ENCODE measurements around the gene STK10. TPM values are rescaled to one million over a fixed set of nuclear protein-coding genes. Genes with fewer than 3 reads are reported as not detected.

The STK10 gene
- total and polyA plus RNA-seq, 9 of the 15 experiments (the other 6 are each of a cell fraction or from before 2014, with no cell fraction given): 0.30 to 6.7 (median 2.4) TPM

- H3K27ac ChIP-seq (ENCODE audit: extremely low read depth, low read depth, low read length): no peak overlapping the region
- WGBS (ENCODE audit: insufficient coverage, low coverage, missing lambda C conversion rate): 86% methylated on average over 9 of the region's 9 CpGs
- in situ Hi-C loops (cut with MboI) (no loop called here), intact Hi-C loops (cut with micrococcal nuclease) (no loop called here)
- H3K4me2 ChIP-seq (ENCODE audit: insufficient read depth, low read length): no peak overlapping the region
- no peaks in the 10 kb centered on the region for H4K20me1 ChIP-seq (replicated peaks; ENCODE audit: control insufficient read depth, insufficient read depth, low read length)
- ATAC-seq: no peak
- ChIA-PET CTCF (ENCODE audit: low intra/inter-chr PET ratio) (no interaction called here), POLR2A (no interaction called here)
- no peaks in the 10 kb centered on the region for H3K79me2 ChIP-seq (ENCODE audit: control insufficient read depth, insufficient read depth, low read length)
- no peak overlapping the region for H3K4me3 ChIP-seq
- peaks cover 6 to 14% of the 10 kb centered on the region in 2 experiments; a peak in 4 of 5 replicates for H3K4me1 ChIP-seq (replicated peaks in 1 of 2; ENCODE audit: control insufficient read depth in 2 of 2, insufficient read depth in 2 of 2, low read length in 2 of 2)
- TF ChIP-seq HOMEZ (CRISPR knock-in tag; IDR thresholded peaks at IDR 0.05) (no peak), MTA3 (IDR thresholded peaks at IDR 0.05; ENCODE audit: borderline replicate concordance) (no peak), ZNF232 (CRISPR knock-in tag; IDR thresholded peaks at IDR 0.05) (no peak), THRA (IDR thresholded peaks at IDR 0.05) (no peak), ZNF717 (CRISPR knock-in tag; IDR thresholded peaks at IDR 0.05) (no peak)
- no peaks in the 10 kb centered on the region for H3K27me3 ChIP-seq (ENCODE audit: control insufficient read depth in 2 of 2, insufficient read depth in 2 of 2, low read length in 2 of 2)
- no peak for FAIRE-seq
- BruUV-seq (replicated peaks): no TSS peak
- no peaks in the 10 kb centered on the region for H3K9me1 ChIP-seq (ENCODE audit: control insufficient read depth, insufficient read depth, low read length)
- DNase-seq (ENCODE audit: extremely low read depth in 1 of 4, low spot score in 3 of 4): no peak
- no peak overlapping the region for H3K9ac ChIP-seq (ENCODE audit: insufficient read depth in 1 of 2, low read depth in 2 of 2, low read length in 2 of 2)
- 0 out of 2 replicates have a peak, but pooled peaks cover 2% of the 10 kb centered on the region for H3K9me3 ChIP-seq (replicated peaks; ENCODE audit: control insufficient read depth, insufficient read depth, low read depth, low read length)
- no peaks in the 10 kb centered on the region for H3K36me3 ChIP-seq (ENCODE audit: control insufficient read depth, insufficient read depth, low read length)
- no peak overlapping the region for H2AFZ ChIP-seq (ENCODE audit: low read depth, low read length)
Observed at GRCh38 chr5:172180936-172181335, 7.1 kb downstream of the STK10 start.
